ENCODE data around the gene NAP1L4. TPM values are rescaled to one million over a fixed set of nuclear protein-coding genes. Genes with fewer than 3 reads are reported as not detected.
A peak's percentile ranks its signal among the peaks of the same experiment; 100 is the strongest.

Gene NAP1L4
- total RNA-seq, 6 experiments from 2014 or later: 37.6 to 76.0 (median 56.9) TPM

- DNase-seq (peak in 1 of 3 donors; percentile 24), ATAC-seq (no peak)
- no peaks in the 10 kb centered on the region for H3K27me3 ChIP-seq
- intact Hi-C loops (cut with DNase I): no loop called here
- H3K27ac ChIP-seq: no peak overlapping the region
- H3K4me3 ChIP-seq: no peak overlapping the region
- H3K9me3 ChIP-seq: no peaks in the 10 kb centered on the region
- H3K4me1 ChIP-seq: peaks cover 0 to 26% (median 11%) of the 10 kb centered on the region in 4 donors
- WGBS (ENCODE audit: insufficient coverage, low coverage, low lambda C conversion rate, missing lambda C conversion rate): 83% methylated on average over 1 of the region's 4 CpGs
- TF ChIP-seq POLR2A (IDR thresholded peaks at IDR 0.05): no peak
- no peak for TF ChIP-seq CTCF (IDR thresholded peaks at IDR 0.05)
- peaks cover 0 to 9% (median 5%) of the 10 kb centered on the region in 4 donors for H3K36me3 ChIP-seq
Observed at GRCh38 chr11:2997406-2997805, 5.3 kb upstream of the NAP1L4 start.

GRCh38 chr11:2996976-2997375, 4.8 kb upstream of the NAP1L4 start:
- Histone ChIP-seq H3K4me3 (no peak overlapping the region), H3K36me3 (peaks cover 0 to 5% (median 3%) of the 10 kb centered on the region in 4 donors), H3K27ac (no peak overlapping the region), H3K9me3 (no peaks in the 10 kb centered on the region), H3K27me3 (no peaks in the 10 kb centered on the region), H3K4me1 (peaks cover 0 to 25% (median 9%) of the 10 kb centered on the region in 4 donors)
- TF ChIP-seq CTCF (IDR thresholded peaks at IDR 0.05) (no peak), POLR2A (IDR thresholded peaks at IDR 0.05) (no peak)
- DNase-seq (peak in 1 of 3 donors; percentile 28), ATAC-seq (no peak)
- 75% methylated on average over 5 of the region's 6 CpGs for WGBS (ENCODE audit: insufficient coverage, low coverage, low lambda C conversion rate, missing lambda C conversion rate)
- intact Hi-C loops (cut with DNase I): no loop called here

- intact Hi-C loops (cut with DNase I): no loop called here
- H3K36me3 ChIP-seq: no peaks in the 10 kb centered on the region
- H3K4me1 ChIP-seq: peaks cover 0 to 16% (median 5%) of the 10 kb centered on the region in 4 donors
- no peaks in the 10 kb centered on the region for H3K27me3 ChIP-seq
- TF ChIP-seq POLR2A (IDR thresholded peaks at IDR 0.05) (no peak), CTCF (IDR thresholded peaks at IDR 0.05) (no peak)
- no peak overlapping the region for H3K4me3 ChIP-seq
- H3K9me3 ChIP-seq: no peaks in the 10 kb centered on the region
- DNase-seq (peak in 1 of 3 donors; percentile 37), ATAC-seq (no peak)
- H3K27ac ChIP-seq: no peak overlapping the region
- 55% methylated on average over 4 of the region's 14 CpGs for WGBS (ENCODE audit: insufficient coverage, low coverage, low lambda C conversion rate, missing lambda C conversion rate)
Observed at GRCh38 chr11:2995893-2996554, 3.9 kb upstream of the NAP1L4 start.

- TF ChIP-seq POLR2A (IDR thresholded peaks at IDR 0.05) (no peak), CTCF (IDR thresholded peaks at IDR 0.05) (no peak)
- H3K27me3 ChIP-seq: no peaks in the 10 kb centered on the region
- intact Hi-C loops (cut with DNase I): no loop called here
- no peaks in the 10 kb centered on the region for H3K36me3 ChIP-seq
- H3K27ac ChIP-seq: no peak overlapping the region
- no peak overlapping the region for H3K4me3 ChIP-seq
- DNase-seq (peak in 1 of 3 donors; percentile 28), ATAC-seq (no peak)
- WGBS (ENCODE audit: insufficient coverage, low coverage, low lambda C conversion rate, missing lambda C conversion rate): 42% methylated on average over 3 of the region's 13 CpGs
- H3K9me3 ChIP-seq: no peaks in the 10 kb centered on the region
- peaks cover 0 to 15% (median 2%) of the 10 kb centered on the region in 4 donors for H3K4me1 ChIP-seq
Observed at GRCh38 chr11:2995031-2995561, 3.0 kb upstream of the NAP1L4 start.

All from right lobe of liver (tissue), 6 donors.